Omental fat pad (tissue), 4 donors: ENCODE data around the gene PPP1R9A. TPM values are rescaled to one million over a fixed set of nuclear protein-coding genes. Genes with fewer than 3 reads are reported as not detected.
A peak's percentile ranks its signal among the peaks of the same experiment; 100 is the strongest.

Source experiments
- ATAC-seq: fragments of 150-250 bp; one replicate; pipeline ENCODE4 v1.9.1; 2016; ENCODE audit warnings: mild to moderate bottlenecking, moderate library complexity; ENCODE audit not compliant: low FRiP score
- DNase-seq: peaks from one replicate; pipeline ENCODE4 v3.0.0-alpha.2; 2019; ENCODE audit warnings: low spot score
- total RNA-seq, 4 donors: library from RNA; depleted of rRNA; stranded (reverse); fragments of >200 nt; gene quantifications; one replicate each; pipeline ENCODE4 v1.1.0, GENCODE V29; 2016
- TF ChIP-seq, protein P1 (sequence below), 3 donors: fragments of 450-650 bp; IDR thresholded peaks; one replicate each; pipeline ENCODE4 v1.5.1; 2016 to 2017; ENCODE audit warnings: antibody characterized with exemption in 3 of 3, mild to moderate bottlenecking in 3 of 3, moderate library complexity in 2 of 3

The PPP1R9A gene
- total RNA-seq, 4 donors from 2014 or later = 5.5 to 16.5 (median 9.6) TPM

DNA sequence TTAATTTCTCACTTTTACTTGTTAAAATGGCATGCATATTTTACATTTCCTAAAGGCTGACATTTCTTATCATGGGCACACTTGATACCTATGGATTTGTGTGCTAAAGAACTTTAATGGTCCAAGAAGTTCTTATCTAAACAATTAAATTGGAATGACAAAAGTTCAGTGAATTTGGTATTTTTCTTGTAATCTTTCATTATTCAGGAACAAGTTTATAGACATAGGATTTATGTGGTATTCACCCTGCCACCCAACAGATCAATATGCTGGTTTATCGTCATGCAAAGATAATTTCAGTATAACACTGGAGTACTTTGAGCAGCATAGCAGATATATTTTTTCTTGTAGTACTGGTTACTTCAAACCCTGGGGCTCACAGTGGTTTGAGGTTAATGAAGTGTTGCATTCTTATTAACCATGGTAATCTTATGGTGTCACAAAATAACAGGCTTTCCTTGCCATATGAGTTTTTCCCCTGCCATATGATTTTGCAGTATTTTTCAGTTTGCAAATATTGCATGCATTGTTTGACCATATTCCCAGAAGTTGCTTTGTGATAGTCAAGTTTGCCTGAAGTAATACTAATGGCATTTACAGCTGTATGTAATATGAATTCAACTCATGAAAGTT, 148.8 kb downstream of the PPP1R9A start:
- TF ChIP-seq, protein P1, sequence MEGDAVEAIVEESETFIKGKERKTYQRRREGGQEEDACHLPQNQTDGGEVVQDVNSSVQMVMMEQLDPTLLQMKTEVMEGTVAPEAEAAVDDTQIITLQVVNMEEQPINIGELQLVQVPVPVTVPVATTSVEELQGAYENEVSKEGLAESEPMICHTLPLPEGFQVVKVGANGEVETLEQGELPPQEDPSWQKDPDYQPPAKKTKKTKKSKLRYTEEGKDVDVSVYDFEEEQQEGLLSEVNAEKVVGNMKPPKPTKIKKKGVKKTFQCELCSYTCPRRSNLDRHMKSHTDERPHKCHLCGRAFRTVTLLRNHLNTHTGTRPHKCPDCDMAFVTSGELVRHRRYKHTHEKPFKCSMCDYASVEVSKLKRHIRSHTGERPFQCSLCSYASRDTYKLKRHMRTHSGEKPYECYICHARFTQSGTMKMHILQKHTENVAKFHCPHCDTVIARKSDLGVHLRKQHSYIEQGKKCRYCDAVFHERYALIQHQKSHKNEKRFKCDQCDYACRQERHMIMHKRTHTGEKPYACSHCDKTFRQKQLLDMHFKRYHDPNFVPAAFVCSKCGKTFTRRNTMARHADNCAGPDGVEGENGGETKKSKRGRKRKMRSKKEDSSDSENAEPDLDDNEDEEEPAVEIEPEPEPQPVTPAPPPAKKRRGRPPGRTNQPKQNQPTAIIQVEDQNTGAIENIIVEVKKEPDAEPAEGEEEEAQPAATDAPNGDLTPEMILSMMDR (IDR thresholded peaks at IDR 0.05) = no peak
- ATAC-seq (no peak), DNase-seq (no peak)

GRCh38 chr7:95056901-95057300, 149.5 kb downstream of the PPP1R9A start:
- TF ChIP-seq, protein P1 (IDR thresholded peaks at IDR 0.05) = no peak
- no peak for ATAC-seq

DNA sequence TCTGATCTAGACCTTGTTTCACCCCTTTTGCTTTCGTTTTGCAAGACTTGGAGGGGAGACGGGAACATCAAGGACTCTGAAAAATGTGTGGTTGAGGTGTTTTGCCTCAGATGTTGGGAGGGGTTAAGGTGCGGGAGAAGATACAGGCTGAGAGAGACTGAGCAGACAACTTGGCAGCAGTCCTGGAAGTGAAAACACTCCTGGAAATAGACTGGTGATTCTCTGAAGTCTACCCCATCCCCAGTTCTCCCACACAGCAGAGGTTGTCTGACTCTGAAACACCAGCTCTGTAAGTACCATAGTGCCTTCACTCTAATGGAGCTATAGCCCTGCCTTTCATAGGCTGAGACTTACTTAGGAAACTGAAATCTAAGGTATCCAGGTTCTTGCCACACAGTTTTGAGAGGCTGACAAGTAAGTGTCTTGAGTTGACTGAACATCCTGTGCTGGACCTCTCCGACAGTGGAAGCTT, 152.5 kb downstream of the PPP1R9A start:
- TF ChIP-seq, protein P1 (IDR thresholded peaks at IDR 0.05) = no peak
- DNase-seq = no peak
- peak; percentile 54 for ATAC-seq

More at GRCh38 chr7:95056901-95057300, 149.5 kb downstream of the PPP1R9A start:
- no peak for DNase-seq

GRCh38 chr7:95062901-95063300, 155.5 kb downstream of the PPP1R9A start:
- ATAC-seq = no peak
- TF ChIP-seq, protein P1 (IDR thresholded peaks at IDR 0.05) = no peak

DNA sequence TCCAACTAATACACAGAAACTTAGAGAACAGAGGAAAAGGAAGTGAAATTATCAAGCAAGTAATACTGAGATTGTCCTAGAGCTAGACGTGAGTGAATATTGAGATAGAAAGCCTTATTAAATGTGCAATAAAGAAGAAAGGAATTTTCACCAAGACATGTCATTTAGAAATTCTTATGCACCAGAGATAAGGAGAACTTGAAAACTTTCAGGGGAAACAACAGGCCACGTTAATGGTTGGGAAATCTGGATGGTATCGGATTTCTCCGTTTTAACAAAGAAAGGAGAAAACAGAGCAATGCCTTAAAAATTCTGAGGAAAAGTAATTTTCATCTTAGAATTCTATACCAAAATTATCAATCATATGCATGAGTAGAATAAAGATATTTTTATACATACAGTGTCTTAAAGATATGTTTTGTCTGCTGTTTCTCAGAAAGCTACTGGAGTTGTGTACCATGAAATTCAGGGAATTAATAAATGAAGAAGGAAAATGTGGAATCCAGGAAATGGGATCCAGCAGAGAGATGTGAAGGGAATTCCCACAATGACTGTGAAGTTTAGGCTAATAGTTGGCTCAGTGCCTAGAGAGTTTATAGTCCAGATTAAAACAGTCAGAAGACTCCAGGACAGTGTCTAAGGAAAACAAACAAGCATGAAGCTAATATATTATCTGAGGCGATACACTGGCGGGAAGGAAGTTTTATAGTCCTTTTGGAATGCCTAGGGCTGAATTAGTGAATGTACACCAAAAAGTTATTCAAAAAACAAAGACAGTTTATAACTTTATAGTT, 159.5 kb downstream of the PPP1R9A start:
- DNase-seq (no peak), ATAC-seq (no peak)
- TF ChIP-seq, protein P1 (IDR thresholded peaks at IDR 0.05) = no peak

More at GRCh38 chr7:95062901-95063300, 155.5 kb downstream of the PPP1R9A start:
- no peak for DNase-seq

GRCh38 chr7:95088536-95089215, 181.3 kb downstream of the PPP1R9A start:
- ATAC-seq (no peak), DNase-seq (no peak)
- TF ChIP-seq, protein P1 (IDR thresholded peaks at IDR 0.05) = no peak
